Hematopoietic multipotent progenitor cell treated with erythropoietin and hydrocortisone succinate and interleukin-3 and kit ligand, for 8 days (in vitro differentiated cells): ENCODE measurements around the gene TMEM87A.

Experiments used
- DNase-seq: peaks from one replicate; pipeline ENCODE4 v3.0.0-alpha.2; 2015

The TMEM87A gene

GRCh38 chr15:42201801-42202200 lies 71.4 kb downstream of the TMEM87A start:
- no peak for DNase-seq

GRCh38 chr15:42199126-42199525 lies 74.1 kb downstream of the TMEM87A start:
- DNase-seq, result no peak

GRCh38 chr15:42198516-42198915 lies 74.7 kb downstream of the TMEM87A start:
- no peak for DNase-seq

- no peak for DNase-seq
Observed at GRCh38 chr15:42194513-42194912, 78.7 kb downstream of the TMEM87A start.

DNA sequence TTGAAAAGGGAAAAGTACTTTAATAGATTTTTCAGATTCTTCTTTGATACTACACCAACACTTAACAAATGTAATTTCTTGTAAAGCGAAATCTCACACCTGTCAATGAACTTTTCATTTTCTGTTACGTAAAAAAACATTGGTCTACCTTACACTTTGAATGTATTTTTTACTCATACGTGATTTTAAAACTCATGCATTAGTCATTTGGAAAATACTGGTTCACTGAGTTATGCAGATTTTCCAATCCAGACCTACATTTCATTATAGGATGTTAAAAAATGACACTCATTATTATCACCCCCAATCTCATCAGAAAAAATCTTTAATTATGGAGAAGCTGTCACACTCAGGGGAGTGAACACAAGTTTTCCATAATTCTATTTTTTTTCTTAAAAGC lies 79.8 kb downstream of the TMEM87A start:
- DNase-seq, result no peak

- no peak for DNase-seq
Observed at GRCh38 chr15:42191610-42192346, 81.5 kb downstream of the TMEM87A start.

- no peak for DNase-seq
Observed at GRCh38 chr15:42190370-42190769, 82.9 kb downstream of the TMEM87A start.

GRCh38 chr15:42185801-42186200 lies 87.4 kb downstream of the TMEM87A start:
- DNase-seq, result no peak

GRCh38 chr15:42184736-42185135 lies 88.5 kb downstream of the TMEM87A start:
- DNase-seq, result no peak

DNA sequence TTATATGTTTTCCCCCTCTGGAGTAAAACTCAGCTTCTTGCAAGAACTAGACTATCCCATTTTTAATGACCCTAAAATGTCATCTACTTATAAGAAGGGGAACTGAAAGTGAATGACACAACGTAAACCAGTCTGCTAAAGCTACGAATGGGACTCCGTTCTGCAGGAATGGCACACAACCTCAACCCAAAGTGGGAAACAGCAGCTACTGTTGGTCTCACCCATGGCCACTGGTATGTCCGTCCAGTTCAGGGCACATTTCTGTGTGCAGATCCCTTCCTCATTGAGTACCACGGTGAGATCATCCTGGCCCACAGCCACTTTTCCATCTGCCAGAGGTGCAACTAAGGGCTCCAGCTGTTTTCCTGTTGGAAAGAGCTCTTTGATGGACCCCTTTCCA lies 88.9 kb downstream of the TMEM87A start:
- DNase-seq, result no peak

- no peak for DNase-seq
Observed at GRCh38 chr15:42182961-42183360, 90.3 kb downstream of the TMEM87A start.

DNA sequence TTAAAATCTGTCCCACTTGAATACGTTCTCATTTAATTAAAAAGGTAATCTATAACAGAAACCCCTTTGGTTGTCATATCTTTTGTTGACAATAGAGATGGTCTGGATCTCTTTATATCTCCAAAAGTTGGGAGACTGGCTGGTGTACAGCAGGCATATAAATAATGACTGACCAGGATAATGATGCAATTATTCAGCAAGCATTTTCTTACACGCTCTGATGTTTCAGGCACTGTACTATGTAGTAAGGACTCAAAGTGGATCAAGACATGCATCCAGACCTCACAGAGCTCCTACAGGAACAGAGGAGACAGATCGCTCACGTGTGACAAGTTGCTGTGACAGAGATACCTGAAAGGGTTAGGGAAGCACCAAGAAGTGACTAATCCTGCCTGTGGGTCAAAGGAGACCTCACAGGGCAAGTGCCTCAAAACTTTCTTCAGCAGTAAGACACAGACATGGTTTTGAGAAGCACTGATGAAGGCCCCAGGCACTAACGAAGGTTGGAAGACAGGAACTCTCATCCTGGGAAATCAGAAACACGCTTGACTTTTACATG lies 90.8 kb downstream of the TMEM87A start:
- no peak for DNase-seq

GRCh38 chr15:42178056-42178455 lies 95.2 kb downstream of the TMEM87A start:
- no peak for DNase-seq

- no peak for DNase-seq
Observed at GRCh38 chr15:42175671-42176070, 97.6 kb downstream of the TMEM87A start.

GRCh38 chr15:42172475-42172874 lies 100.8 kb downstream of the TMEM87A start:
- no peak for DNase-seq

GRCh38 chr15:42171795-42172194 lies 101.4 kb downstream of the TMEM87A start:
- DNase-seq, result no peak

GRCh38 chr15:42171122-42171521 lies 102.1 kb downstream of the TMEM87A start:
- no peak for DNase-seq

DNA sequence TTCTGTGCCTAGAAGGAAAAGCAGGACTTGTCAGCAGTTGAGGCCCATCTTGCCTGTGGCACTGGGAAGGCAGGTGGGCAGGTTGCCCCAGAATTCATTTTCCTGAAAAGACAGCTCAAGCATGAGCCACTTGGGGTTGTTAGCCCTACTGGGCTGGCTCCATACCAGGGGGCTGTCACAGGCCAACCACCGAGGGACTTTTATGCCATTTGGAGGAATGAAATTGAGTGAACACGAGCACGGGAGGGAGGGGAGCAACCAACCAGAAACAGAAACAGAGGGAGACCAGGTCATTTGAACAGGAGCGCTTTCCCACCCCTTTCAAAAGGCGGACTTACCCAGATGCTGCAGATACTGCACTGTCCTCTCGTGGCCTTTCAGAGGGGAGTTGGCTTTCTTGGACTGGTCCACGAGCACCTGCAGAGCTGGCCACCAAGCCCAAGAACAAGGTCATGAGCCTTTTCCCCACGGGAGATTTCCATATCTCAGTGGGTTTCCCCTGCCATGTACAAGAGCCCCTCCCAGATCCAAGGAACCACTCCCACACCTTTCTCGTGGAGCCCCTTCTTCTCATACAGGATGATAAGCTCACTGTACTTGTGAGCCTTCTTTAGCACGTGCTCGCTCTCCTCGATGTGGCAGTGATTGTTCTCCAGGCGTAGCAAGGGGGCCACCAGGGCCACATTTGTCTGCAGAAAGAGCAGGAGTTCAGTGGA lies 106.8 kb downstream of the TMEM87A start:
- DNase-seq, result no peak

DNA sequence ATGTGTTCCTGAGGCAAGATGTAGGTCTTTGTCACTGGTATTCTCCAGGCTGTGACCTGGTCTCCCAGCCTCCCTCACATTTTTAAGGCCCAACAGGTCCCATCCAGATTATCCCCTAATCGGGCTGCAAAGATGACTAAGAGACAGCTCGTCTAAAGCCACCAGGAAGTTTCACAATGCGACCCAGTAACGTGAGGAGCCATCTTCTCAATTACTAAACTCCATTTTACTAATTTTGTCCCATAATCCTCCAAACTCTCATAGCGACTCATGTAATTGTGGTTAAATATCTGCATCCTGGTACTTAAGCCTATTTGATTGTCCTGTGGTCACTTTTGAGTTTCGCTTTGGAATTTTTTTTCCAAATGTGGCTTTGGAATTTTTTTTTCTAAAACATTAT lies 108.1 kb downstream of the TMEM87A start:
- no peak for DNase-seq

- DNase-seq, result no peak
Observed at GRCh38 chr15:42163947-42164550, 109.2 kb downstream of the TMEM87A start.

GRCh38 chr15:42163291-42163690 lies 109.9 kb downstream of the TMEM87A start:
- DNase-seq, result no peak
